Lower leg skin (tissue), 3 donors: ENCODE data around the gene DUSP23.

Source experiments
- CTCF ChIP-seq, 3 donors: fragments of 450-650 bp; IDR thresholded peaks; one replicate each; pipeline ENCODE4 v1.5.1; 2016; ENCODE audit warnings: antibody characterized with exemption in 3 of 3, mild to moderate bottlenecking in 3 of 3, moderate library complexity in 2 of 3
- POLR2A ChIP-seq, 2 donors: fragments of 450-650 bp; IDR thresholded peaks; one replicate each; pipeline ENCODE4 v1.6.1; 2016 to 2017; ENCODE audit warnings: antibody characterized with exemption in 2 of 2, mild to moderate bottlenecking in 1 of 2, moderate library complexity in 1 of 2

DNA sequence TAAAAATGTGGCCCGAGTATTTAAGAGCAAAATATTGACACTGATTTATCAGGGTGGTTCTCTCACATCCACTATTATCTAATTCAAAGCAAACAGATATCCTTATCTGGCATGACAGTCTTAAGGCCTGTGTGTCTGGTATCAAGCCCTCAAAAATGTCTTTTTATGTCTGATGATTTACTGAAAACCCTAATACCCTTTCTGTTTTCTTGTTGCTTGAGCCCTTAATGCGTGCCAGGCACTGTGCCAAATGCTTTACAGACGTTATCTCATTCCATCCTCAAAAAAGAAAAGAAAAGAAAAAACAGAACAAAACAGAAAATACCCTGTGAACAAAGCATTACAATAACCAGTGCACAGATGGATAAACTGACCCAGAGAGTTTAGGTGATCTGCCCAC lies 5.7 kb downstream of the DUSP23 start:
- TF ChIP-seq CTCF (IDR thresholded peaks at IDR 0.05) (no peak), POLR2A (IDR thresholded peaks at IDR 0.05) (no peak)
